AG10803 (cell line): Measurements from ENCODE around the gene HKDC1.
"Not testable (repeated sequence)": the region's sequence is repeated elsewhere in the genome, so short reads cannot be mapped to it uniquely, and the experiment has no call there.

ENCODE experiments used
- DNase-seq: peaks from one replicate; pipeline ENCODE4 v3.0.0; 2010; ENCODE audit warnings: low read depth
- H3K4me3 ChIP-seq: 2 replicates; pipeline ENCODE4 v1.5.1; 2011; ENCODE audit warnings: mild to moderate bottlenecking, low read length, control low read depth
- CTCF ChIP-seq: conservative IDR thresholded peaks from 2 replicates; pipeline ENCODE4 v1.5.1; 2011; ENCODE audit warnings: mild to moderate bottlenecking, low read length, control low read depth, inconsistent platforms

Gene HKDC1

GRCh38 chr10:69248117-69248730 lies 28.1 kb downstream of the HKDC1 start:
- H3K4me3 ChIP-seq: no peak overlapping the region
- DNase-seq: no peak
- no peak for TF ChIP-seq CTCF

GRCh38 chr10:69250041-69250440 lies 29.9 kb downstream of the HKDC1 start:
- H3K4me3 ChIP-seq: no peak overlapping the region
- no peak for TF ChIP-seq CTCF
- DNase-seq: no peak

- not testable (repeated sequence) for DNase-seq, H3K4me3 ChIP-seq
These were observed 31.3 kb downstream of the HKDC1 start for GRCh38 chr10:69251417-69251816.

- DNase-seq: no peak
- no peak overlapping the region for H3K4me3 ChIP-seq
- TF ChIP-seq CTCF: no peak
These were observed 33.0 kb downstream of the HKDC1 start for GRCh38 chr10:69253171-69253570.

- no peak for TF ChIP-seq CTCF
- DNase-seq: no peak
- H3K4me3 ChIP-seq: no peak overlapping the region
These were observed 34.7 kb downstream of the HKDC1 start for GRCh38 chr10:69254877-69255276.

- no peak for TF ChIP-seq CTCF
- no peak for DNase-seq
These were observed 39.6 kb downstream of the HKDC1 start for GRCh38 chr10:69259547-69260243.

GRCh38 chr10:69261184-69261583 lies 41.1 kb downstream of the HKDC1 start:
- DNase-seq: no peak
- no peak overlapping the region for H3K4me3 ChIP-seq
- TF ChIP-seq CTCF: no peak

More at GRCh38 chr10:69259547-69260243, 39.6 kb downstream of the HKDC1 start:
- H3K4me3 ChIP-seq: no peak overlapping the region
